SJCRH30 (cell line): ENCODE measurements around the gene CMTM1. TPM values are rescaled to one million over a fixed set of nuclear protein-coding genes. Genes with fewer than 3 reads are reported as not detected.

Experiments used
- DNase-seq, 2 experiments: peaks; one replicate each; pipeline ENCODE4 v3.0.0-alpha.2; 2015 to 2020
- H3K27ac ChIP-seq: fragments of 250-450 bp; sonication (Bioruptor Pico); 2 replicates; pipeline ENCODE4 v1.5.1; 2020; ENCODE audit warnings: mild to moderate bottlenecking, moderate library complexity
- H3K27me3 ChIP-seq: fragments of 250-450 bp; sonication (Bioruptor Pico); 2 replicates; pipeline ENCODE4 v1.5.1; 2020; ENCODE audit warnings: mild to moderate bottlenecking, moderate library complexity
- H3K36me3 ChIP-seq: fragments of 250-450 bp; sonication (Bioruptor Pico); 2 replicates; pipeline ENCODE4 v1.5.1; 2020; ENCODE audit warnings: mild to moderate bottlenecking, moderate library complexity
- H3K4me1 ChIP-seq: fragments of 250-450 bp; sonication (Bioruptor Pico); 2 replicates; pipeline ENCODE4 v1.5.1; 2020; ENCODE audit warnings: mild to moderate bottlenecking, moderate library complexity
- H3K4me3 ChIP-seq: fragments of 250-450 bp; sonication (Bioruptor Pico); 2 replicates; pipeline ENCODE4 v1.5.1; 2020; ENCODE audit warnings: mild to moderate bottlenecking, moderate library complexity
- H3K9me3 ChIP-seq: fragments of 250-450 bp; sonication (Bioruptor Pico); replicated peaks from 2 replicates; pipeline ENCODE4 v1.5.1; 2020; ENCODE audit warnings: mild to moderate bottlenecking, moderate library complexity
- total RNA-seq: library from RNA; depleted of rRNA; stranded (reverse); fragments of >200 nt; shearing (Covaris generic); gene quantifications from 2 replicates; pipeline ENCODE4 v1.2.3, GENCODE V29; 2014

CMTM1 gene
- total RNA-seq, 1 experiment from 2014 or later, result 8.2 TPM

DNA sequence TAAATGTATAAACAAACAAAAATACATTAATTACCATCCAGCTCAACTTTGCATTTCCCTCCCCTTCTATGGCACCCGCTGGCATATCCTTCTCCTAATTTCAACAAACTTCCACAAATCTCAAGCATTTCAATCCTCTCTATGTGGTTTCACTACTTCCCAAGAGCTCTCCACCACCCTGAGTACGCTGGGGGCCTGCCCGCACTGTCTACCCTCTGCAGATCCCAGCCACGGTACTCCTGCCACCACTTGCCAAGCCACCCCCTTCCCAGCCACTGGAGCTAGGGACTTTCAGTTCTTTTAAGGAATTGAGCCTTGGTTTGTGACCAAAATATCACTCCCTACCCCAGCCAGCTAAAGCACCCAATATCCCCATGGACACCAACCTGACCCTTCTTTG, 18.2 kb upstream of the CMTM1 start:
- Histone ChIP-seq H3K9me3 (no peaks in the 10 kb centered on the region), H3K27ac (no peak overlapping the region)
- no peak for DNase-seq

GRCh38 chr16:66548868-66549267, 17.4 kb upstream of the CMTM1 start:
- H3K4me1 ChIP-seq, result peaks cover 11% of the 10 kb centered on the region
- H3K27ac ChIP-seq, result no peak overlapping the region; the same call in 1 of the 2 replicates
- DNase-seq, result no peak
- peak overlapping the region; percentile 72 for H3K4me3 ChIP-seq
- H3K9me3 ChIP-seq, result no peaks in the 10 kb centered on the region
- H3K36me3 ChIP-seq, result no peaks in the 10 kb centered on the region
- no peaks in the 10 kb centered on the region for H3K27me3 ChIP-seq

More for the DNA sequence above, 18.2 kb upstream of the CMTM1 start:
- Histone ChIP-seq H3K27me3 (no peaks in the 10 kb centered on the region), H3K4me3 (no peak overlapping the region), H3K36me3 (no peaks in the 10 kb centered on the region), H3K4me1 (peaks cover 7% of the 10 kb centered on the region; the same call in 1 of the 2 replicates)

DNA sequence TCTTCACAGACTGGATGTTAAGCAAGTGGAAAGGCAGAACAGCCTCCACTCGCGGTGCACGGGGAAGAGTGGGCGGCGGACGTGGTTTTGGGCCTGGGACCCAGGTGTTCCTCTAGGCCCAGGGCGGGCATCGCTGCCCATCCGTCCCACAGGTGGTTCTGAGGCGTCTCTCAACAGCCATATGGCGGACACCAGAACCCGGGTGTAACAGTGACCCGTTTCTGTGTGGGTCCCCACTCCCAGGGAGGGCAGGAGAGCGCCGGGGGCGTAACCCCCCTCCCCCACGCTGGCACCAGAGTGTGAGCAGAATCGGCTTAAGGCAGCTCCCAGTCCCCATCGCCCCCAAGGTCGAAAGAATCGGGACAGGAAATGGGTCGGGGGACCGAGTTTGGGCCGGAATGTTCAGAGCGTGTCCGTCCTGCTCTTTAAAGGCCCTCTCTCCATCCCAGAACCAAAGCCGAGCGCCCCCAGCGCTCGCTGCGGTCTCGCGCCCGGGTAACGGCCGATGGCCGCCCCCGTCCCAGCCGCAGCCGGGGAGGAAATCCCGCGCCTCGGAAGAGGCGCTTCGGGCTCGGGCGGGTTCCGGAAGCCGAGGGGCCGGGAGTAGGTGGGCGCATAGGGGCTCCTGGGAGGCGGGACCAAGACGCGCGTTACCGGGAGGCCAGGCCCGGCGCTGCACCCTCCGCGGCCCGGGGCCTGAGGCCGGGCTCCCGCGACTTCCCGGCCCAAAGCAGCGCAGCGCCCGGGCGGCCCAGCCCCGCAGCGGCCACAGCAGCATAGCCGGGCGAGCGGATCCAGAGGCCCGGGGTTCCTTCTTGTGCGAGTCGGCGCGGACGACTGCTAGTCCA, 16.7 kb upstream of the CMTM1 start, which contains the start of gene TK2:
Gene TK2 (minus strand): TSS at position 839 of the 848 bp plus-strand sequence. CDS start 61 bp downstream, at position 778.
- peak within 1 kb of the TSS; percentile 79 for H3K27ac ChIP-seq
- no peaks in the 10 kb centered on the region for H3K9me3 ChIP-seq
- H3K4me3 ChIP-seq, result peak within 1 kb of the TSS; percentile 72
- H3K36me3 ChIP-seq, result no peaks in the 10 kb centered on the region
- DNase-seq, result peak; percentile 85
- no peaks in the 10 kb centered on the region for H3K27me3 ChIP-seq
- H3K4me1 ChIP-seq, result peaks cover 11% of the 10 kb centered on the region

GRCh38 chr16:66551348-66551759, 14.9 kb upstream of the CMTM1 start:
- Histone ChIP-seq H3K27ac (no peak overlapping the region; the same call in 1 of the 2 replicates), H3K36me3 (peaks cover 1% of the 10 kb centered on the region; the same call in 1 of the 2 replicates), H3K9me3 (no peaks in the 10 kb centered on the region), H3K27me3 (no peaks in the 10 kb centered on the region), H3K4me3 (peak overlapping the region; percentile 57; the same call in 1 of the 2 replicates), H3K4me1 (peaks cover 11% of the 10 kb centered on the region)
- DNase-seq, result peak; percentile 74 to 78

- H3K9me3 ChIP-seq, result no peaks in the 10 kb centered on the region
- H3K36me3 ChIP-seq, result peaks cover 4% of the 10 kb centered on the region; the same call in 1 of the 2 replicates
- peak overlapping the region; percentile 59 for H3K27ac ChIP-seq
- H3K27me3 ChIP-seq, result no peaks in the 10 kb centered on the region
- H3K4me3 ChIP-seq, result peak overlapping the region; percentile 57
- DNase-seq, result peak in 1 of 2 experiments; percentile 27
- peaks cover 11% of the 10 kb centered on the region for H3K4me1 ChIP-seq
Measured at GRCh38 chr16:66551788-66552285, 14.4 kb upstream of the CMTM1 start.

GRCh38 chr16:66552286-66553177, 13.7 kb upstream of the CMTM1 start, which contains the start of gene CKLF:
Gene CKLF (plus strand): TSS chr16:66552576. CDS start chr16:66552716, 140 bp downstream.
- peaks cover 10% of the 10 kb centered on the region; the same call in 1 of the 2 replicates for H3K36me3 ChIP-seq
- peak within 1 kb of the TSS; percentile 59 for H3K27ac ChIP-seq
- peak; percentile 92 to 96 for DNase-seq
- peaks cover 11% of the 10 kb centered on the region for H3K4me1 ChIP-seq
- peak within 1 kb of the TSS; percentile 57 for H3K4me3 ChIP-seq
- H3K9me3 ChIP-seq, result no peaks in the 10 kb centered on the region
- no peaks in the 10 kb centered on the region for H3K27me3 ChIP-seq

GRCh38 chr16:66553223-66553622, 13.0 kb upstream of the CMTM1 start:
- no peaks in the 10 kb centered on the region for H3K9me3 ChIP-seq
- DNase-seq, result no peak
- H3K4me1 ChIP-seq, result peaks cover 11% of the 10 kb centered on the region
- H3K27me3 ChIP-seq, result no peaks in the 10 kb centered on the region
- H3K4me3 ChIP-seq, result peak overlapping the region; percentile 57
- peaks cover 15% of the 10 kb centered on the region; the same call in 1 of the 2 replicates for H3K36me3 ChIP-seq
- no peak overlapping the region for H3K27ac ChIP-seq

GRCh38 chr16:66554021-66554420, 12.2 kb upstream of the CMTM1 start:
- H3K27me3 ChIP-seq, result no peaks in the 10 kb centered on the region
- H3K4me1 ChIP-seq, result peaks cover 10% of the 10 kb centered on the region
- DNase-seq, result no peak
- no peak overlapping the region for H3K4me3 ChIP-seq
- no peak overlapping the region for H3K27ac ChIP-seq
- peaks cover 19% of the 10 kb centered on the region; the same call in 1 of the 2 replicates for H3K36me3 ChIP-seq
- no peaks in the 10 kb centered on the region for H3K9me3 ChIP-seq

- DNase-seq, result no peak
- H3K36me3 ChIP-seq, result peaks cover 22% of the 10 kb centered on the region
Measured at GRCh38 chr16:66554495-66554894, 11.7 kb upstream of the CMTM1 start.

DNA sequence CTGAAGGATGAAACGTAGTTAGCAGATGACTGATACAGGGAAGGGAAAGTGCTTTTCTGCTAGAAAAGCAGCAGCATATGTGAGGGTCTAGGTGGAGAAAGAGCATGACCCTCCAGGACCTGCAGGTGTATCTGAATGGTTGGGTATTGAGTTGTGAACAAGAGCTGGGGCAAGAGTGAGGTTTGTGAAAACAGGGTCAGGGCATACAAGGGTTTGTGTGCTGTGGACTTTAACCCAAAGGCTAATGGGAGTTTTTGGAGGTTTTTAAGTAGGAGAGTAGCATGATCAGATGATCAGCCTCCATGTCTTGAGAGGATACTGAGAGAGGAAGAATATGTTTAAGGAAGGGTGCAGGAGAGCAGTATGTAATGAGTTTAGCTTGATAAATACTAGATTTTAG, 6.1 kb upstream of the CMTM1 start:
- H3K9me3 ChIP-seq, result no peaks in the 10 kb centered on the region
- H3K36me3 ChIP-seq, result peaks cover 61% of the 10 kb centered on the region
- DNase-seq, result no peak
- H3K27ac ChIP-seq, result no peak overlapping the region
- H3K27me3 ChIP-seq, result no peaks in the 10 kb centered on the region
- H3K4me3 ChIP-seq, result no peak overlapping the region
- no peaks in the 10 kb centered on the region for H3K4me1 ChIP-seq

More at GRCh38 chr16:66554495-66554894, 11.7 kb upstream of the CMTM1 start:
- no peaks in the 10 kb centered on the region for H3K27me3 ChIP-seq
- no peaks in the 10 kb centered on the region for H3K9me3 ChIP-seq
- peaks cover 9% of the 10 kb centered on the region for H3K4me1 ChIP-seq
- no peak overlapping the region for H3K27ac ChIP-seq
- no peak overlapping the region for H3K4me3 ChIP-seq

DNA sequence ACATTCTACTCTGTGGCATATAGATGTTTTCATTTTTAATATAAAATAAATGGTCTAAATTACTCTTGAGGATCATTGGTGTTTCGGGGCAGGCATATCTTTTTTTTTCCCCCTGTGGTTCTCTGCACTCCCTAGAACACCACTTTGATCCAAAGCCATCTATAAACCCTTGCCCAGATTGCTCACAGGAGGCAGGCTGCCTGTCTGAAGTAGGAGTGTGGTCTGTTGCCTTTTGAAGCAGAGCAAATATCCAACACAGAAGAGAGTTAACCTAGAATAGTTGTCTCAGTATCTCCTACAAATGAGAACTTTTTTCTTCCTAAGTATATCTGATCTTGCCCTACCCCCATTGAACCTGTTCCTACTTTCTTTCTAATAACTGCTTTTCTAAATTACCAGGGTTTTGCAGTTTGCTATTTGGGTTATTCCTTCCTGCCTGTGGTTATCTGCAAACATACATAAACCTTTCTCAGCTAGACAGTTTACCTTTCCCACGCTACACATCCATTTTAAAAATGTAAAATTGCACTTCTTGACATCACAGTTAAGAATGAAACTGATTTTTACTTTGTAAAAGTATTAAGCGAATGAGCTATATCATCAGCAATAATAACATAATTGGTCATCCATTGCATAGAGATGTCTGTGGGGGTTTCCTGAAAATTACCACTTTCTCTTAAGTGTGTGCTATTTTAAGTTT, 4.7 kb upstream of the CMTM1 start:
- no peak for DNase-seq
- Histone ChIP-seq H3K4me1 (no peaks in the 10 kb centered on the region), H3K9me3 (no peaks in the 10 kb centered on the region), H3K27me3 (no peaks in the 10 kb centered on the region), H3K4me3 (no peak overlapping the region), H3K36me3 (peaks cover 72% of the 10 kb centered on the region), H3K27ac (no peak overlapping the region)

DNA sequence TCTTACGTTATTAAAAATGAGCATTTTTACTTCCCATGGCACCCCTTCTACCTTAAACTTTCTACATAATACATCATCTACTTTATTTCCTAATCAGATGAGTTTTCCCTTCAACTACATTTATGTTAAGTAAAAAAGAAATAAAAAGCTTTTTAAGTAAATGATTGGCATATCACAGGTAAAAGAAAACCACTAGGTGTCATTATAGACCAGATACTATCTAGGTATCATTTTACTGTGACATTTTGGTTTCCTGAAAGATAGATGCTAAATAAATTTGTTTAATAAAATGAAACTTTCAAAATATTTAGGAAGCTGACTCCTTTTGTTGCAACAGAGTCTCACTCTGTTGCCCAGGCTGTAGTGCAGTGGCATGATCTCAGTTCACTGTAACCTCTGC, 3.8 kb upstream of the CMTM1 start:
- DNase-seq, result no peak
- Histone ChIP-seq H3K4me3 (no peak overlapping the region), H3K27ac (no peak overlapping the region), H3K9me3 (no peaks in the 10 kb centered on the region), H3K36me3 (peaks cover 74% of the 10 kb centered on the region), H3K4me1 (no peaks in the 10 kb centered on the region), H3K27me3 (no peaks in the 10 kb centered on the region)

- H3K27ac ChIP-seq, result no peak overlapping the region
- H3K36me3 ChIP-seq, result peaks cover 76% of the 10 kb centered on the region
- H3K9me3 ChIP-seq, result no peaks in the 10 kb centered on the region
- DNase-seq, result no peak
- no peak overlapping the region for H3K4me3 ChIP-seq
- H3K27me3 ChIP-seq, result no peaks in the 10 kb centered on the region
- H3K4me1 ChIP-seq, result no peaks in the 10 kb centered on the region
Measured at GRCh38 chr16:66562986-66563385, 3.3 kb upstream of the CMTM1 start.
